SU-DHL-6 (cell line): ENCODE data around the gene PPP2R1A.

Experiments used
- H2AFZ ChIP-seq: fragments of 200-600 bp; sonication (generic); 2 replicates; pipeline ENCODE4 v1.6.1; 2014; ENCODE audit warnings: low read depth, mild to moderate bottlenecking, moderate library complexity, mixed read lengths, antibody characterized with exemption, low read length; ENCODE audit not compliant: severe bottlenecking
- H3F3A ChIP-seq: fragments of 200-600 bp; shearing (Covaris generic); 2 replicates; pipeline ENCODE4 v1.6.0; 2016; ENCODE audit warnings: antibody characterized with exemption, mild to moderate bottlenecking; ENCODE audit not compliant: insufficient read depth
- H3K27ac ChIP-seq: fragments of 200-600 bp; sonication (generic); 2 replicates; pipeline ENCODE4 v1.5.1; 2016; ENCODE audit warnings: low read depth, mild to moderate bottlenecking, low read length, moderate library complexity, mixed read lengths
- H3K27me3 ChIP-seq: fragments of 200-600 bp; sonication (generic), shearing (Covaris generic); 2 replicates; pipeline ENCODE4 v1.6.0; 2014; ENCODE audit warnings: mild to moderate bottlenecking, low read length
- H3K36me3 ChIP-seq: fragments of 200-600 bp; sonication (generic); 2 replicates; pipeline ENCODE4 v1.6.1; 2014; ENCODE audit warnings: mild to moderate bottlenecking, low read length, mixed read lengths
- H3K4me2 ChIP-seq: fragments of 300-600, 200-600 bp; shearing (Covaris generic), sonication (generic); 2 replicates; pipeline ENCODE4 v1.6.0; 2014; ENCODE audit warnings: low read length, low read depth, mild to moderate bottlenecking; ENCODE audit not compliant: poor library complexity, severe bottlenecking
- H3K4me3 ChIP-seq: fragments of 200-600 bp; sonication (generic); 2 replicates; pipeline ENCODE4 v1.5.1; 2014; ENCODE audit warnings: antibody characterized with exemption, low read length, mild to moderate bottlenecking, mixed read lengths; ENCODE audit not compliant: insufficient read depth, poor library complexity, severe bottlenecking
- H3K79me2 ChIP-seq: fragments of 200-600 bp; sonication (generic); 2 replicates; pipeline ENCODE4 v1.6.1; 2014; ENCODE audit warnings: mild to moderate bottlenecking, low read length, moderate library complexity; ENCODE audit not compliant: insufficient read depth
- H3K9ac ChIP-seq: fragments of 200-600 bp; sonication (generic); 2 replicates; pipeline ENCODE4 v1.7.0; 2014; ENCODE audit warnings: mild to moderate bottlenecking, low read length
- H3K9me2 ChIP-seq: fragments of 200-600 bp; sonication (generic); replicated peaks from 2 replicates; pipeline ENCODE4 v1.6.1; 2014; ENCODE audit warnings: low read length; ENCODE audit not compliant: insufficient read depth
- H3K9me3 ChIP-seq: fragments of 200-600 bp; sonication (generic); 2 replicates; pipeline ENCODE4 v1.6.1; 2014; ENCODE audit warnings: low read length, mixed read lengths; ENCODE audit not compliant: insufficient read depth
- H4K20me1 ChIP-seq: fragments of 200-600 bp; sonication (generic); 2 replicates; pipeline ENCODE4 v1.6.1; 2014; ENCODE audit warnings: low read depth, mild to moderate bottlenecking, antibody characterized with exemption, low read length, moderate library complexity, mixed read lengths
- EZH2phosphoT487 ChIP-seq: fragments of 200-600 bp; sonication (generic), shearing (Covaris generic); conservative IDR thresholded peaks from 2 replicates; pipeline ENCODE4 v1.6.1; 2018; ENCODE audit warnings: mild to moderate bottlenecking, antibody characterized with exemption, low read length, moderate library complexity, mixed read lengths
- TF ChIP-seq, protein P1 (sequence below): fragments of 200-600 bp; sonication (generic); IDR thresholded peaks from one replicate; pipeline ENCODE4 v1.5.1; 2017; ENCODE audit warnings: antibody characterized with exemption, mild to moderate bottlenecking, low read length, moderate library complexity; ENCODE audit not compliant: insufficient read depth, poor library complexity, severe bottlenecking

Gene PPP2R1A

DNA sequence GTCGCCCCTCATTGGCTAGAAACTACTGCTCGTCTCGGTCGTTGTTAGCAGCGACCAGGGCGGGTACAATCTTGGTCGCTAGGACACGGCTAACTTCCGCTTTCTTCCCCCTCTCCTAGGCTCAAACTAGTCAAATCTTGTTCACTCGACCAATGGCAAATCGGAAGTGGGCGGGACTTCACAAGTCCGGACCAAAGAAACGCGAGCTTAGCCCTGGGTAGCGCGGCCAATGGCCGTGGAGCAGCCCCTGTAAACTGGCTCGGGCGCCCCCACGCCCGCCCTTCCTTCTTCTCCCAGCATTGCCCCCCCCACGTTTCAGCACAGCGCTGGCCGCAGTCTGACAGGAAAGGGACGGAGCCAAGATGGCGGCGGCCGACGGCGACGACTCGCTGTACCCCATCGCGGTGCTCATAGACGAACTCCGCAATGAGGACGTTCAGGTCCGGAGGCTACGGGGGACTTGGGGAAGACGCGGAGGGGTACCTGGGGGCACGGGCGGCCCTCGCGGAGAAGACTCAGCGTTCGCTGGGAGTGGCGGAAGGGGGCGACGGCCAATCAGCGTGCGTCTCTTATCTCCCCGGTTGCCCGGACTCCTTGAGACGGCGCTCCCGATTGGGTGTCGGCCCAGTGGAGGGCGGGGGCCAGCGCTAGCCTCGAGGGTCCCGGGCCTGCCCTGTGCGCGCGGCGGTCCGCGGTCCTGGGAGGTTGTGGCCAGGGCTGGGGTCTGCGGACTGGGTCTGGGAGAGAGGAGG is at the start of gene PPP2R1A:
PPP2R1A (plus strand) TSS at position 318 of the 752 bp plus-strand sequence; CDS start at position 363, 45 bp downstream.
- H3K79me2 ChIP-seq: peaks cover 48% of the 10 kb centered on the region
- H3K4me3 ChIP-seq: peak within 1 kb of the TSS; percentile 96
- peak within 1 kb of the TSS; percentile 88 for H3K27ac ChIP-seq
- no peak for TF ChIP-seq EZH2phosphoT487
- TF ChIP-seq, protein P1, sequence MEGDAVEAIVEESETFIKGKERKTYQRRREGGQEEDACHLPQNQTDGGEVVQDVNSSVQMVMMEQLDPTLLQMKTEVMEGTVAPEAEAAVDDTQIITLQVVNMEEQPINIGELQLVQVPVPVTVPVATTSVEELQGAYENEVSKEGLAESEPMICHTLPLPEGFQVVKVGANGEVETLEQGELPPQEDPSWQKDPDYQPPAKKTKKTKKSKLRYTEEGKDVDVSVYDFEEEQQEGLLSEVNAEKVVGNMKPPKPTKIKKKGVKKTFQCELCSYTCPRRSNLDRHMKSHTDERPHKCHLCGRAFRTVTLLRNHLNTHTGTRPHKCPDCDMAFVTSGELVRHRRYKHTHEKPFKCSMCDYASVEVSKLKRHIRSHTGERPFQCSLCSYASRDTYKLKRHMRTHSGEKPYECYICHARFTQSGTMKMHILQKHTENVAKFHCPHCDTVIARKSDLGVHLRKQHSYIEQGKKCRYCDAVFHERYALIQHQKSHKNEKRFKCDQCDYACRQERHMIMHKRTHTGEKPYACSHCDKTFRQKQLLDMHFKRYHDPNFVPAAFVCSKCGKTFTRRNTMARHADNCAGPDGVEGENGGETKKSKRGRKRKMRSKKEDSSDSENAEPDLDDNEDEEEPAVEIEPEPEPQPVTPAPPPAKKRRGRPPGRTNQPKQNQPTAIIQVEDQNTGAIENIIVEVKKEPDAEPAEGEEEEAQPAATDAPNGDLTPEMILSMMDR: no peak
- no peaks in the 10 kb centered on the region; the same call in 1 of the 2 replicates for H4K20me1 ChIP-seq
- no peaks in the 10 kb centered on the region for H3K9me3 ChIP-seq
- no peaks in the 10 kb centered on the region for H3K27me3 ChIP-seq
- no peaks in the 10 kb centered on the region for H3K9me2 ChIP-seq
- no peaks in the 10 kb centered on the region; the same call in 1 of the 2 replicates for H3F3A ChIP-seq
- peak within 1 kb of the TSS; percentile 63 for H2AFZ ChIP-seq
- peak within 1 kb of the TSS; percentile 94 for H3K9ac ChIP-seq
- H3K4me2 ChIP-seq: peak within 1 kb of the TSS; percentile 98
- peaks cover 6% of the 10 kb centered on the region; the same call in 1 of the 2 replicates for H3K36me3 ChIP-seq

DNA sequence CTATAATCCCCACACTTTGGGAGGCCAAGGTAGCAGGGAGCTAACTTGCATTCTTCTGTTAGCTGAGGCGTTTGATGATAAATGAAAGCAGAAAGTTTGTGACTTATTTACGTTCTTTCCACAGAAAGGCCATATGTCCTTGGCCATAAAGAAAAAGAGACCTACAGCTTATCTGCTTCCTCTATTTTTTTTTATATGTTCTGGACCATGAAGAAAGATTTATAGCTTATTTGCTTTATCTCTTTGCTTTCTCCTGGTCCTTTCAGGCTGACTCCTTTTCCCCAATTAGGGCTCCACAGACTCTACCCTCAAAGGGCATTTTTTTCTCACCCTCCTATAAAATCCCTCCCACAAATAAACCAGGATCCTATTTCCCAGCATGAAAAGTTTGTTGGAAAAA is 48.6 kb upstream of the PPP2R1A start:
- Histone ChIP-seq H3K79me2 (peaks cover 23% of the 10 kb centered on the region), H4K20me1 (no peaks in the 10 kb centered on the region), H3K9ac (no peak overlapping the region), H3K9me2 (no peaks in the 10 kb centered on the region), H2AFZ (no peak overlapping the region), H3K27ac (no peak overlapping the region), H3K4me3 (no peak overlapping the region), H3K27me3 (no peaks in the 10 kb centered on the region), H3K4me2 (no peak overlapping the region), H3F3A (peaks cover 4% of the 10 kb centered on the region; the same call in 1 of the 2 replicates), H3K9me3 (no peaks in the 10 kb centered on the region; the same call in 1 of the 2 replicates), H3K36me3 (no peaks in the 10 kb centered on the region)
- TF ChIP-seq, protein P1: no peak
- no peak for TF ChIP-seq EZH2phosphoT487

DNA sequence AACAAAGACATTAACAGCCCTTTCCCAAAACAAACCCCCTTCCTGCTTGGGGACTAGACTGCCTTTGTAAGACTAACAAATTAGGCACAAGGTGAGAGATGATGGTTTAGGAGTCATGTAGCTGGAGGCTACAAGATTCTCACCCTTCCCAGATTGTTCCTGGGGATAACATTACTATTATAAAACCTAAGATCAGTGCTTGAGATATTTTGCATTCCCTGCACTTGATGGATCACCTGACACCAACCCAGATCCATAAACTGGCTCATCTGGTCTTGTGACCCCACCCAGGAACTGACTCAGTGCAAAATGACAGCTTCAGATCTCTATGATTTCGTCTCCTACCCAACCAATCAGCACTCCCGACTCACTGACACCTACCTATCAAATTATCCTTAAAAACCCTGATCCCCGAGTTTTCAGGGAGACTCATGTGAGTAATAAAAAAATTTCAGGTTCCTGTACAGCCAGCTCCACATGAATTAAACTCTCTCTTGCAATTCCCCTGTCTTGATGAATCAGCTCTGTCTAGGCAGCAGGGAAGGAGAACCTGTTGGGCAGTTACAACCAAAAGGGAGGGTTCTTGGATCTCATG is 47.8 kb upstream of the PPP2R1A start:
- no peaks in the 10 kb centered on the region; the same call in 1 of the 2 replicates for H3K9me3 ChIP-seq
- H3K9ac ChIP-seq: no peak overlapping the region
- no peak overlapping the region for H3K4me3 ChIP-seq
- H2AFZ ChIP-seq: no peak overlapping the region
- peaks cover 4% of the 10 kb centered on the region; the same call in 1 of the 2 replicates for H3F3A ChIP-seq
- H3K36me3 ChIP-seq: no peaks in the 10 kb centered on the region
- no peak overlapping the region for H3K27ac ChIP-seq
- TF ChIP-seq, protein P1: no peak
- TF ChIP-seq EZH2phosphoT487: no peak
- no peaks in the 10 kb centered on the region for H3K9me2 ChIP-seq
- no peak overlapping the region for H3K4me2 ChIP-seq
- no peaks in the 10 kb centered on the region for H3K27me3 ChIP-seq
- peaks cover 18% of the 10 kb centered on the region for H3K79me2 ChIP-seq
- no peaks in the 10 kb centered on the region for H4K20me1 ChIP-seq
